ENCODE data around the gene ARHGAP28.

GRCh38 chr18:6724331-6724730, 5.2 kb upstream of the ARHGAP28 start:
- TF ChIP-seq POLR2AphosphoS5 (IDR thresholded peaks at IDR 0.05; ENCODE audit: low read depth, low read length) (no peak), POLR2A (IDR thresholded peaks at IDR 0.05; ENCODE audit: low read depth, low read length) (no peak), SPI1 (IDR thresholded peaks at IDR 0.05; ENCODE audit: low read depth, low read length) (no peak), TAF1 (IDR thresholded peaks at IDR 0.05; ENCODE audit: low read depth, low read length) (no peak)

All from GM12891 (cell line).